Endodermal cell (in vitro differentiated cells): Measurements from ENCODE around the gene KLK2. TPM values are rescaled to one million over a fixed set of nuclear protein-coding genes. Genes with fewer than 3 reads are reported as not detected.

Source experiments
- DNase-seq: peaks from one replicate; pipeline ENCODE4 v3.0.0-alpha.2; 2017
- H3K27ac ChIP-seq: 2 replicates; pipeline ENCODE4 v1.5.1; 2013; ENCODE audit warnings: mild to moderate bottlenecking, low read depth, low read length, moderate library complexity
- H3K27me3 ChIP-seq: 2 replicates; pipeline ENCODE4 v1.6.1; 2013; ENCODE audit warnings: mild to moderate bottlenecking, low read length, moderate library complexity; ENCODE audit not compliant: insufficient read depth, control insufficient read depth, poor library complexity, severe bottlenecking
- H3K36me3 ChIP-seq: 2 replicates; pipeline ENCODE4 v1.7.0; 2013; ENCODE audit warnings: mild to moderate bottlenecking, low read length, moderate library complexity; ENCODE audit not compliant: control insufficient read depth, insufficient read depth
- H3K4me1 ChIP-seq: one replicate; pipeline ENCODE4 v1.7.0; 2013; ENCODE audit warnings: low read length; ENCODE audit not compliant: control insufficient read depth, insufficient read depth
- H3K4me3 ChIP-seq: 2 replicates; pipeline ENCODE4 v1.5.1; 2013; ENCODE audit warnings: mild to moderate bottlenecking, low read length, moderate library complexity
- H3K9ac ChIP-seq: 2 replicates; pipeline ENCODE4 v1.6.1; 2013; ENCODE audit warnings: mild to moderate bottlenecking, low read length, moderate library complexity; ENCODE audit not compliant: poor library complexity, severe bottlenecking; ENCODE audit errors: extremely low read depth
- H3K9me3 ChIP-seq: 2 replicates; pipeline ENCODE4 v1.6.1; 2013; ENCODE audit warnings: mild to moderate bottlenecking, low read length, moderate library complexity; ENCODE audit not compliant: control insufficient read depth
- H3K27ac Mint-ChIP-seq: 2 replicates; pipeline ENCODE4 v1.8.0; 2020; ENCODE audit warnings: mixed read lengths
- H3K27me3 Mint-ChIP-seq: 2 replicates; pipeline ENCODE4 v1.8.0; 2021; ENCODE audit warnings: mild to moderate bottlenecking, mixed read lengths; ENCODE audit not compliant: insufficient read depth
- H3K36me3 Mint-ChIP-seq: 2 replicates; pipeline ENCODE4 v1.8.0; 2020; ENCODE audit warnings: low read depth, mixed read lengths
- H3K4me1 Mint-ChIP-seq: 2 replicates; pipeline ENCODE4 v1.8.0; 2020; ENCODE audit warnings: mixed read lengths
- H3K4me3 Mint-ChIP-seq: 2 replicates; pipeline ENCODE4 v1.8.0; 2020; ENCODE audit warnings: mild to moderate bottlenecking, moderate library complexity, mixed read lengths
- H3K9me3 Mint-ChIP-seq: 2 replicates; pipeline ENCODE4 v1.8.0; 2020; ENCODE audit warnings: mild to moderate bottlenecking, mixed read lengths
- WGBS, 2 experiments: methylation state at CpG; one replicate each; pipeline versions ENCODE4 v1.1.5 to v1.1.7; 2013; ENCODE audit warnings: missing lambda C conversion rate in 2 of 2, mixed read lengths in 1 of 2; ENCODE audit not compliant: insufficient coverage in 1 of 2, insufficient read length in 1 of 2; 5-methylcytosine and 5-hydroxymethylcytosine counted together
- total RNA-seq, 2 donors: library from RNA; stranded (reverse); fragmentation: NEBNext Ultra II Directional in 1 of 2; extraction: Animal tissue kit (Norgen Biotek cat#: 25700) in 1 of 2; gene quantifications; 2 replicates in 1 of 2; 3 replicates in 1 of 2; pipeline ENCODE4 v1.2.1, GENCODE V29; 2021
- TF ChIP-seq, protein P1 (sequence below): fragments of 200-600 bp; sonication (generic); conservative IDR thresholded peaks from 2 replicates; pipeline ENCODE4 v1.5.0; 2021; ENCODE audit warnings: antibody characterized with exemption, mild to moderate bottlenecking

Gene KLK2
- total RNA-seq, 2 donors from 2014 or later: 0.35 TPM; not detected in 1

DNA sequence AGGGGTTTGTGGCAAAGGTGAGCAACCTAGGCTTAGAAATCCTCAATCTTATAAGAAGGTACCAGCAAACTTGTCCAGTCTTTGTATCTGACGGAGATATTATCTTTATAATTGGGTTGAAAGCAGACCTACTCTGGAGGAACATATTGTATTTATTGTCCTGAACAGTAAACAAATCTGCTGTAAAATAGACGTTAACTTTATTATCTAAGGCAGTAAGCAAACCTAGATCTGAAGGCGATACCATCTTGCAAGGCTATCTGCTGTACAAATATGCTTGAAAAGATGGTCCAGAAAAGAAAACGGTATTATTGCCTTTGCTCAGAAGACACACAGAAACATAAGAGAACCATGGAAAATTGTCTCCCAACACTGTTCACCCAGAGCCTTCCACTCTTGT is 3.8 kb upstream of the KLK2 start:
- no peaks in the 10 kb centered on the region for H3K9me3 Mint-ChIP-seq
- H3K4me1 Mint-ChIP-seq: no peaks in the 10 kb centered on the region
- 78 to 79% methylated on average over 3 to 4 of the region's 4 CpGs for WGBS, 2 experiments
- Histone ChIP-seq H3K4me3 (no peak overlapping the region), H3K9me3 (no peaks in the 10 kb centered on the region), H3K9ac (no peak overlapping the region), H3K27me3 (no peaks in the 10 kb centered on the region), H3K4me1 (no peaks in the 10 kb centered on the region), H3K27ac (no peak overlapping the region), H3K36me3 (no peaks in the 10 kb centered on the region)
- TF ChIP-seq, protein P1, sequence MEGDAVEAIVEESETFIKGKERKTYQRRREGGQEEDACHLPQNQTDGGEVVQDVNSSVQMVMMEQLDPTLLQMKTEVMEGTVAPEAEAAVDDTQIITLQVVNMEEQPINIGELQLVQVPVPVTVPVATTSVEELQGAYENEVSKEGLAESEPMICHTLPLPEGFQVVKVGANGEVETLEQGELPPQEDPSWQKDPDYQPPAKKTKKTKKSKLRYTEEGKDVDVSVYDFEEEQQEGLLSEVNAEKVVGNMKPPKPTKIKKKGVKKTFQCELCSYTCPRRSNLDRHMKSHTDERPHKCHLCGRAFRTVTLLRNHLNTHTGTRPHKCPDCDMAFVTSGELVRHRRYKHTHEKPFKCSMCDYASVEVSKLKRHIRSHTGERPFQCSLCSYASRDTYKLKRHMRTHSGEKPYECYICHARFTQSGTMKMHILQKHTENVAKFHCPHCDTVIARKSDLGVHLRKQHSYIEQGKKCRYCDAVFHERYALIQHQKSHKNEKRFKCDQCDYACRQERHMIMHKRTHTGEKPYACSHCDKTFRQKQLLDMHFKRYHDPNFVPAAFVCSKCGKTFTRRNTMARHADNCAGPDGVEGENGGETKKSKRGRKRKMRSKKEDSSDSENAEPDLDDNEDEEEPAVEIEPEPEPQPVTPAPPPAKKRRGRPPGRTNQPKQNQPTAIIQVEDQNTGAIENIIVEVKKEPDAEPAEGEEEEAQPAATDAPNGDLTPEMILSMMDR: no peak
- no peak for DNase-seq
- no peak overlapping the region for H3K27ac Mint-ChIP-seq
- peaks cover 81% of the 10 kb centered on the region for H3K27me3 Mint-ChIP-seq
- no peaks in the 10 kb centered on the region for H3K36me3 Mint-ChIP-seq
- no peak overlapping the region for H3K4me3 Mint-ChIP-seq

GRCh38 chr19:50870417-50871089 is 2.7 kb upstream of the KLK2 start:
- H3K9me3 ChIP-seq: no peaks in the 10 kb centered on the region
- TF ChIP-seq, protein P1: peak; percentile 65
- no peaks in the 10 kb centered on the region for H3K27me3 ChIP-seq

DNA sequence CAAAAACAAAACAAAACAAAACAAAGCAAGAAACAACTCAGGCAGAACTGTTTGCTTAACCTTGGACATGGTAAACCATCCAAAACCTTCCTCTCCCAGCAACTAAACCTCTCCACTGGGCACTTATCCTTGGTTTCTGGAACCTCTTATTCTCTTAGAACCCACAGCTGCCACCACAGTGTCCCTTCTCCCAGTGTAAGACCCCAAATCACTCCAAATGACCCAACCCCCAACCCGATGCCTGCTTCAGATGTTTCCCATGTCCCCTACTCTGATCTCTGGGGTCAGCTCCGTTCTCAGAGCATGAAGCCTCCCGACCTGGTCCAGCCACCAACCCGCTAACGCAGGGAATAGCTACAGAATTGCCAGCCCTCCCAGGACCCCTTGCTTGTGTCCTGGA is 972 bp downstream of the KLK2 start:
- 77 to 86% methylated on average over 4 to 5 of the region's 5 CpGs for WGBS, 2 experiments
- Mint-ChIP-seq H3K9me3 (no peaks in the 10 kb centered on the region), H3K4me3 (no peak overlapping the region), H3K36me3 (no peaks in the 10 kb centered on the region), H3K27ac (no peak overlapping the region), H3K4me1 (no peaks in the 10 kb centered on the region), H3K27me3 (peaks cover 44% of the 10 kb centered on the region)
- Histone ChIP-seq H3K36me3 (no peaks in the 10 kb centered on the region), H3K9me3 (no peaks in the 10 kb centered on the region), H3K4me1 (no peaks in the 10 kb centered on the region), H3K27me3 (no peaks in the 10 kb centered on the region), H3K4me3 (no peak overlapping the region), H3K9ac (no peak overlapping the region), H3K27ac (no peak overlapping the region)
- no peak for DNase-seq
- TF ChIP-seq, protein P1: no peak

More at GRCh38 chr19:50870417-50871089, 2.7 kb upstream of the KLK2 start:
- DNase-seq: peak; percentile 75
- no peak overlapping the region for H3K27ac ChIP-seq
- H3K4me3 ChIP-seq: no peak overlapping the region
- H3K4me1 ChIP-seq: no peaks in the 10 kb centered on the region
- no peaks in the 10 kb centered on the region for H3K4me1 Mint-ChIP-seq
- H3K27ac Mint-ChIP-seq: no peak overlapping the region
- no peaks in the 10 kb centered on the region for H3K36me3 ChIP-seq
- WGBS, 2 experiments: 84 to 85% methylated on average over 13 to 26 of the region's 26 CpGs
- no peak overlapping the region for H3K9ac ChIP-seq
- H3K36me3 Mint-ChIP-seq: no peaks in the 10 kb centered on the region
- H3K4me3 Mint-ChIP-seq: no peak overlapping the region
- H3K9me3 Mint-ChIP-seq: no peaks in the 10 kb centered on the region
- peaks cover 72% of the 10 kb centered on the region for H3K27me3 Mint-ChIP-seq
